OCI-LY3 (cell line): Measurements from ENCODE around the gene ZMAT1.

ENCODE experiments used
- H2AFZ ChIP-seq: fragments of 200-600, 300-600 bp; shearing (Covaris generic); 2 replicates; pipeline ENCODE4 v1.6.0; 2014; ENCODE audit warnings: antibody characterized with exemption, low read depth, low read length
- H3K27ac ChIP-seq: fragments of 200-600, 300-600 bp; sonication (generic); 2 replicates; pipeline ENCODE4 v1.5.1; 2014; ENCODE audit warnings: mild to moderate bottlenecking, low read length, moderate library complexity, mixed read lengths
- H3K27me3 ChIP-seq: fragments of 200-600, 300-600 bp; sonication (generic); 2 replicates; pipeline ENCODE4 v1.6.1; 2014; ENCODE audit warnings: low read depth, low read length, mixed read lengths
- H3K36me3 ChIP-seq: fragments of 200-600, 300-600 bp; sonication (generic); replicated peaks from 2 replicates; pipeline ENCODE3; 2014; ENCODE audit warnings: low read depth, low read length, mixed read lengths
- H3K4me1 ChIP-seq: fragments of 300-600, 200-600 bp; sonication (generic); 2 replicates; pipeline ENCODE4 v1.6.1; 2014; ENCODE audit warnings: low read length, mixed read lengths
- H3K4me2 ChIP-seq: fragments of 200-600, 300-600 bp; sonication (generic); 2 replicates; pipeline ENCODE4 v1.6.1; 2014; ENCODE audit warnings: low read length, mixed read lengths
- H3K4me3 ChIP-seq: fragments of 300-600, 200-600 bp; sonication (generic); 2 replicates; pipeline ENCODE4 v1.5.1; 2014; ENCODE audit warnings: antibody characterized with exemption, mild to moderate bottlenecking, low read length, moderate library complexity
- H3K79me2 ChIP-seq: fragments of 300-600, 200-600 bp; shearing (Covaris generic); 2 replicates; pipeline ENCODE4 v1.6.1; 2014; ENCODE audit warnings: mild to moderate bottlenecking, low read length, mixed read lengths
- H3K9ac ChIP-seq: fragments of 300-600, 200-600 bp; shearing (Covaris generic); 2 replicates; pipeline ENCODE4 v1.6.0; 2014; ENCODE audit warnings: mild to moderate bottlenecking, low read length, moderate library complexity
- H3K9me3 ChIP-seq: fragments of 200-600, 300-600 bp; shearing (Covaris generic); 2 replicates; pipeline ENCODE4 v1.6.1; 2014; ENCODE audit warnings: low read length, mixed read lengths; ENCODE audit not compliant: insufficient read depth
- H4K20me1 ChIP-seq: fragments of 200-600, 300-600 bp; sonication (generic); 2 replicates; pipeline ENCODE4 v1.6.1; 2016; ENCODE audit warnings: low read length, mixed read lengths; ENCODE audit not compliant: insufficient read depth
- EZH2phosphoT487 ChIP-seq: fragments of 200-600 bp; shearing (Covaris generic); IDR thresholded peaks from 2 replicates; pipeline ENCODE4 v1.6.1; 2018; ENCODE audit warnings: antibody characterized with exemption, mixed run types, low read depth
- TF ChIP-seq, protein P1 (sequence below): fragments of 200-600, 300-600 bp; sonication (generic); IDR thresholded peaks from 2 replicates; pipeline ENCODE4 v1.5.1; 2014; ENCODE audit warnings: antibody characterized with exemption, low read length, low read depth

Gene ZMAT1

DNA sequence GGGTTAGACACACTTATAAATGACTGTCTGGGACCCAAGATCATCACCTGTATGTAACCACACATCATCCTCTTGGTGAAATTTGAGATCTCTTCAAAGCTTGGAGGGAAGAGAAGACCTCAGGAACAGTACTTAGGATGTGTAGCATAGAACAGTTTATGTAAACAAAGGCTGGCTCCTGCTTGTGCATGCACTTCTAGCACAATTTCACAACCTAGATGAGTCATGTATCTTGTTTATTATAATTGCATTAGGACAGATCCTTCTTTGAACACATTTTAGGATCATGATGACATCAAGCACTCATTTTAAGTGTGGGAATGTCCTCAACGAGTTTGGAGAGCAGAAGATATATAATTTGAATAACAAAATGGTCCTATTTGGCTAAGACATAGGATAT is 26.3 kb upstream of the ZMAT1 start:
- no peaks in the 10 kb centered on the region for H4K20me1 ChIP-seq
- TF ChIP-seq, protein P1, sequence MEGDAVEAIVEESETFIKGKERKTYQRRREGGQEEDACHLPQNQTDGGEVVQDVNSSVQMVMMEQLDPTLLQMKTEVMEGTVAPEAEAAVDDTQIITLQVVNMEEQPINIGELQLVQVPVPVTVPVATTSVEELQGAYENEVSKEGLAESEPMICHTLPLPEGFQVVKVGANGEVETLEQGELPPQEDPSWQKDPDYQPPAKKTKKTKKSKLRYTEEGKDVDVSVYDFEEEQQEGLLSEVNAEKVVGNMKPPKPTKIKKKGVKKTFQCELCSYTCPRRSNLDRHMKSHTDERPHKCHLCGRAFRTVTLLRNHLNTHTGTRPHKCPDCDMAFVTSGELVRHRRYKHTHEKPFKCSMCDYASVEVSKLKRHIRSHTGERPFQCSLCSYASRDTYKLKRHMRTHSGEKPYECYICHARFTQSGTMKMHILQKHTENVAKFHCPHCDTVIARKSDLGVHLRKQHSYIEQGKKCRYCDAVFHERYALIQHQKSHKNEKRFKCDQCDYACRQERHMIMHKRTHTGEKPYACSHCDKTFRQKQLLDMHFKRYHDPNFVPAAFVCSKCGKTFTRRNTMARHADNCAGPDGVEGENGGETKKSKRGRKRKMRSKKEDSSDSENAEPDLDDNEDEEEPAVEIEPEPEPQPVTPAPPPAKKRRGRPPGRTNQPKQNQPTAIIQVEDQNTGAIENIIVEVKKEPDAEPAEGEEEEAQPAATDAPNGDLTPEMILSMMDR = no peak
- TF ChIP-seq EZH2phosphoT487 = no peak
- no peak overlapping the region for H2AFZ ChIP-seq
- no peak overlapping the region for H3K9ac ChIP-seq
- no peaks in the 10 kb centered on the region for H3K36me3 ChIP-seq
- no peaks in the 10 kb centered on the region for H3K4me1 ChIP-seq
- no peak overlapping the region for H3K27ac ChIP-seq
- no peaks in the 10 kb centered on the region for H3K9me3 ChIP-seq
- no peak overlapping the region for H3K4me3 ChIP-seq
- no peaks in the 10 kb centered on the region for H3K27me3 ChIP-seq
- H3K79me2 ChIP-seq = no peaks in the 10 kb centered on the region
- no peak overlapping the region for H3K4me2 ChIP-seq

DNA sequence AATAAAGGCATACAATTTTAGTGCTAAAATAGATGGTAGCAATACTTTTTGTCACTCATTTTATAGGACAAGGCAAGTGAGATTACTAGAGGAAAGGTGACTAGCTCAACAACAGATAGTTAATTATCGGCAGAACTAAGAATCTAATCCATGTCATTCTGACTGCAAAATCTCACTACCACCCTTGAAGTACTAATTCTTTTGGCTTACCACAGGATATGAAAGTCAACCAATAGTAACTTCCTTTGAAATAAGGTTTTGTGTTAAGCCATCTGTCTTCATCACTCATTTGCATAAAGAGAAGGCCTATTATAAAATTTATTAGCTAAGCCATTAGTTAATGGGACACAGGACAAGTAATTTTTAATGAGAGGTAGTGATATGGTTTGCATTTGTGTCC is 25.3 kb upstream of the ZMAT1 start:
- H3K4me2 ChIP-seq = no peak overlapping the region
- no peaks in the 10 kb centered on the region for H3K36me3 ChIP-seq
- no peaks in the 10 kb centered on the region for H3K79me2 ChIP-seq
- H4K20me1 ChIP-seq = no peaks in the 10 kb centered on the region
- no peaks in the 10 kb centered on the region for H3K9me3 ChIP-seq
- no peak overlapping the region for H3K9ac ChIP-seq
- H3K4me3 ChIP-seq = no peak overlapping the region
- no peak overlapping the region for H3K27ac ChIP-seq
- no peaks in the 10 kb centered on the region for H3K4me1 ChIP-seq
- H2AFZ ChIP-seq = no peak overlapping the region
- no peaks in the 10 kb centered on the region for H3K27me3 ChIP-seq
- TF ChIP-seq EZH2phosphoT487 = no peak
- TF ChIP-seq, protein P1 = no peak

DNA sequence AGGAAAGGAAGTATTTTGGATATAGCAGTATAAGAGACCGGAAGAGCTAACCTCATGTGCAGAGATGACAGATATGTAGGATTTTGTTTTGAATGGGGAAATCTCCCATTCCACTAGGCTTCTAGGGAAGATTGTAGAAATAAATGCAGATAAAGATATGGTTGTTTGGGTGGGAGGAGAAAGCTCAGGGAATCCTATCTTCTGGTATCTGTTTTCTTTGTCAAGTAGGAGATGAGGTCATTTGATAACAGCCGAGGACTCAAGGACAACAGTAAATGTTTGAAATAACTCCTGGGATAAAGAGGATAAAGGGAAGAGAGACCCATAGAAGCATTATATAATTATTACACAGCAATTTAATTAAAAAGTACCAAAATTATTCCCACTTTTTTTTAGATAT is 24.7 kb upstream of the ZMAT1 start:
- no peak for TF ChIP-seq EZH2phosphoT487
- TF ChIP-seq, protein P1 = no peak
- Histone ChIP-seq H3K9ac (no peak overlapping the region), H3K79me2 (no peaks in the 10 kb centered on the region), H3K9me3 (no peaks in the 10 kb centered on the region), H3K36me3 (no peaks in the 10 kb centered on the region), H3K4me1 (no peaks in the 10 kb centered on the region), H3K27me3 (no peaks in the 10 kb centered on the region), H3K4me2 (no peak overlapping the region), H2AFZ (no peak overlapping the region), H3K4me3 (no peak overlapping the region), H3K27ac (no peak overlapping the region), H4K20me1 (no peaks in the 10 kb centered on the region)

DNA sequence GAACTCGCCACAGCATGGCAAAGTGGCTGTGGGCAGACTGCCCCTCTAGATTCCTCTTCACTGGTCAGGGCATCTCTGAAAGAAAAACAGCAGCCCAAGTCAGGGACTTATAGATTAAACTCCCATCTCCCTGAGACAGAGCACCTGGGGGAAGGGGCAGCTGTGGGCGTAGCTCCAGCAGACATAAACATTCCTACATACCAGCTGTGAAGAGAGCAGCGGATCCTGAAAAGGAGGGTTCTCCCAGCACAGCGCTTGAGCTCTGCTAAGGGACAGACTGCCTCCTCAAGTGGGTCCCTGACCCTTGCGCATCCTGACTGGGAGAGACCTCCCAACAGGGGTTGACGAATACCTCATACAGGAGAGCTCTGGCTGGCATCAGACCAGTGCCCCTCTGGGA is 18.8 kb upstream of the ZMAT1 start:
- no peak overlapping the region for H3K9ac ChIP-seq
- H3K27ac ChIP-seq = no peak overlapping the region
- no peaks in the 10 kb centered on the region for H3K79me2 ChIP-seq
- H3K9me3 ChIP-seq = no peaks in the 10 kb centered on the region
- H3K4me3 ChIP-seq = no peak overlapping the region
- H4K20me1 ChIP-seq = no peaks in the 10 kb centered on the region
- H3K4me2 ChIP-seq = no peak overlapping the region
- TF ChIP-seq, protein P1 = no peak
- TF ChIP-seq EZH2phosphoT487 = no peak
- H3K36me3 ChIP-seq = no peaks in the 10 kb centered on the region
- H3K27me3 ChIP-seq = no peaks in the 10 kb centered on the region
- H2AFZ ChIP-seq = no peak overlapping the region
- peaks cover 11% of the 10 kb centered on the region for H3K4me1 ChIP-seq
